ENCODE data around the gene HFE.
A peak's percentile ranks its signal among the peaks of the same experiment; 100 is the strongest.
"Not testable (repeated sequence)": the region's sequence is repeated elsewhere in the genome, so short reads cannot be mapped to it uniquely, and the experiment has no call there.

HFE gene

DNA sequence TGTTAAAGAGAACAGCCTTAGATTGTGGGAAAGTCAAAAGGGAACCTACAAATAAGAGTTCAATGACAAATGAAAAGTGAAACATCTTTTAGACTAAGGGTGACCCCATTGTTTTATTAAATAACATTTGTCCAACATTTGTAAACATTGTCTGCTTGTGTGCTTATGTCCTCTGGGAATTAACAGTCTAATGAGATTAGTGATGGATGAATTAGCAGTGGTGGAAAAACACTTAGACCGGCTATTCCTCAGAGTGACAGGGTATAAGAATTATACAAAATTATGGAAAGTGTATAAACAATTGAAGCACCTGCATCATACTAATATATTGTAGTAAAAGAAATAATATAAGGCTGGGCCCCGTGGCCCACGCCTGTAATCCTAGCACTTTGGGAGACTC is 29.3 kb upstream of the HFE start:
- no peak for TF ChIP-seq Cebpa-rat (IDR thresholded peaks at IDR 0.05)
- peak overlapping the region in 10 of 11 experiments; percentile 20 to 93 (median 84); a peak in 14 of 22 replicates for H3K4me2 ChIP-seq
- H3K9ac ChIP-seq, result peak overlapping the region in 4 of 11 experiments; percentile 21 to 98 (median 96); a peak in 5 of 22 replicates
- no peaks in the 10 kb centered on the region for H3K9me3 ChIP-seq (replicated peaks in 1 of 11)
- H3K27me3 ChIP-seq, result no peaks in the 10 kb centered on the region
- no peak overlapping the region for H3K4me3 ChIP-seq
- peak overlapping the region in 9 of 11 experiments; percentile 89 to 99 (median 96); a peak in 15 of 22 replicates for H3K27ac ChIP-seq
- peaks cover 0 to 8% (median 0%) of the 10 kb centered on the region in 11 experiments; a peak in 6 of 22 replicates for H4K20me1 ChIP-seq
- no peaks in the 10 kb centered on the region for H3K36me3 ChIP-seq
- peaks cover 27 to 53% (median 31%) of the 10 kb centered on the region in 10 experiments for H3K4me1 ChIP-seq

DNA sequence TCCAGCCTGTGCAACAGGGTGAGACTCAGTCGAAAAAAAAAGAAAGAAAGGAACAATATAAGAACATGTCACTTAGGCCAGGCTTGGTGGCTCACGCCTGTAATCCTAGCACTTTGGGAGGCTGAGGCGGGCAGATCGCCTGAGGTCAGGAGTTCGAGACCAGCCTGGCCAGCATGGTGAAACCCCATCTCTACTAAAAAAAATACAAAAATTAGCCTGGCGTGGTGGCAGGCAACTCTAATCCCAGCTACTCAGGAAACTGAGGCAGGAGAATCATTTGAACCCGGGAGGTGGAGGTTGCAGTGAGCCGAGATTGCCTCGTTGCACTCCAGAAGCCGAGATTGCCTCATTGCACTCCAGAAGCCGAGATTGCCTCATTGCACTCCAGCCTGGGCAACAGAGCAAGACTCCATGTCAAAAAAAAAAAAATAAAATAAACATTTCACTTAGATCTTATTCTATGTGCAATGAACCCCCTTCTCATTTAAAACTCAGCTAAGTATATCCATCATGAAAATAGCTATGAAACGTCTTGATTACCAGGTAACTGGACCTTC is 28.7 kb upstream of the HFE start:
- not testable (repeated sequence) for H3K9me3 ChIP-seq (replicated peaks in 1 of 11); H3K4me3 ChIP-seq; H3K27me3 ChIP-seq; H3K36me3 ChIP-seq; H4K20me1 ChIP-seq
- peak overlapping the region in 9 of 11 experiments; percentile 89 to 99 (median 96); a peak in 12 of 22 replicates for H3K27ac ChIP-seq
- peak overlapping the region in 9 of 11 experiments; percentile 20 to 93 (median 85); a peak in 7 of 22 replicates for H3K4me2 ChIP-seq
- peaks cover 22 to 47% (median 25%) of the 10 kb centered on the region in 10 experiments for H3K4me1 ChIP-seq
- H3K9ac ChIP-seq, result peak overlapping the region in 2 of 11 experiments; percentile 96 to 98; a peak in 2 of 22 replicates

DNA sequence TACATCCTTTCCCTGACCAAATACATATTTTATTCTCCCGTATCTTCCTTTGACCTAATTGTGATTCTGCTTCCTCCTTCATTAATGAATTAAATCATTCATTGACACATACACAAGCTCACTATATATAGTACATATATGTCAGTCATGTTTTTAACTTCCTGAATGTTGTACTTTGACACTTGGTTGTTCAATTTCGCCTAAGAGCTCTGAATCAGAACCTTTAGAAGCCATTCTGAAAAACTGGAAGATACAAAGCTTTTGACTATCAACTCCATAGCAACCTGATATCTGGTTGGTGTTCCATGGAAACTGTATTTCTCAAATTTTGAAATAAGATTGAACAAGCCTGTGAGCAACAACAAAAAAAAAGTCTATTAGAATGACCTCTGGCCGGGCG is 27.3 kb upstream of the HFE start:
- peaks cover 15 to 41% (median 18%) of the 10 kb centered on the region in 10 experiments for H3K4me1 ChIP-seq
- peak overlapping the region in 10 of 11 experiments; percentile 3 to 73 (median 34); a peak in 14 of 22 replicates for H3K4me2 ChIP-seq
- H3K27me3 ChIP-seq, result no peaks in the 10 kb centered on the region
- H3K9ac ChIP-seq, result peak overlapping the region in 3 of 11 experiments; percentile 1 to 24 (median 18); a peak in 3 of 22 replicates
- TF ChIP-seq Cebpa-rat (IDR thresholded peaks at IDR 0.05), result no peak
- peak overlapping the region in 7 of 11 experiments; percentile 22 to 73 (median 38); a peak in 10 of 22 replicates for H3K27ac ChIP-seq
- no peaks in the 10 kb centered on the region for H3K36me3 ChIP-seq
- no peak overlapping the region for H3K4me3 ChIP-seq
- H4K20me1 ChIP-seq, result peaks cover 0 to 8% (median 0%) of the 10 kb centered on the region in 11 experiments; a peak in 6 of 22 replicates
- no peaks in the 10 kb centered on the region for H3K9me3 ChIP-seq (replicated peaks in 1 of 11)

DNA sequence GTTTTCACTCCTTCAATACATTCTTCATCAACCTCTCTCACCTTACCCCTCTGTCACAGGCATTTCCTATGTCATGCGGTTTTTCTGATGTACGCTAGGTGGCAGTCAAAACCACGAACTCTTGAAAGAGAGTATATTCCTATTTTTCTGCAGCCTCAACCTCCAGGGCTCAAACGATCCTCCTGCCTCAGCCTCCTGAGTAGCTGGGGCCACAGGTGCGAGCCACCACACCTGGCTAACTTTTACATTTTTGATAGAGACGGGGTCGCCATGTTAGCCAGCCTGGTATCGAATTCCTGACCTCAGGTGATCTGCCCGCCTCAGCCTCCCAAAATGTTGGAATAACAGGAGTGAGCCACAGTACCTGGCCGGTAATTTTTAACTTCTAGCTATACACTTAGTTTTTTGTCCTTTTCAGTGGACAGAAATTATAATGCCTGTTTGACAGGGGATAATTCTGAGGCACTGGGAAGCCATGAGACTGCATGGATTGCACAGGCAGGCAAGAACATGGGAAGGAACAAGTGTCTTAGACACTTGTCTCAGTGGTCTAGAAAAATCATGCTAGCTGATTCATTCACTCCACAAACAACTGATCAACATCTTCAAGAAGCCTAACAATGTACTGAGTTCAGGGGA is 22.5 kb upstream of the HFE start:
- TF ChIP-seq Cebpa-rat (IDR thresholded peaks at IDR 0.05), result no peak
- no peak overlapping the region for H3K4me3 ChIP-seq
- H4K20me1 ChIP-seq, result no peaks in the 10 kb centered on the region
- H3K27ac ChIP-seq, result no peak overlapping the region
- no peaks in the 10 kb centered on the region for H3K36me3 ChIP-seq
- peaks cover 0 to 30% (median 19%) of the 10 kb centered on the region in 10 experiments; a peak in 14 of 20 replicates for H3K4me1 ChIP-seq
- H3K9ac ChIP-seq, result no peak overlapping the region
- H3K9me3 ChIP-seq (replicated peaks in 1 of 11), result no peaks in the 10 kb centered on the region
- no peaks in the 10 kb centered on the region for H3K27me3 ChIP-seq
- H3K4me2 ChIP-seq, result no peak overlapping the region

DNA sequence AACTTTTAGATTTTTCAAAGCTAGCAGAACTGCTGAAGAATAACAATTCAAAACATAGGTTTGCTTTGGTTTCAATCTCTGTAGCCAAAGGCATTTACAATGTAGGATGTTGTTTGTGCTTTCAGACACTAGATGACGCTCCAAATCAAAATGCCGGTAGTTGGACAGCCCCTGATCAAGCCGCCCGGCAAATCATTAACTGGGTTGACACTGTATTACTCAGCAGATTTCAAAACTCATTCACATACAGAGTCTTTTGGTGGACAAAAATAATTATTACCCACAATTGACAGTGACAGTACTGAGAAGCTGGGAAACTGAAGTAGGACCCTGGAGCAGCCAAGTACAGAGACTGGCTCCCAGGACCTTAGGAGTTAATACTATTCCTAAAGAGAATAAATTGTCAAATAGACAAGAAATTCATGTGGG is 21.3 kb upstream of the HFE start:
- Histone ChIP-seq H3K4me1 (peaks cover 0 to 20% (median 8%) of the 10 kb centered on the region in 10 experiments; a peak in 12 of 20 replicates), H3K9ac (peak overlapping the region in 6 of 11 experiments; percentile 14 to 39 (median 31); a peak in 6 of 22 replicates), H3K9me3 (replicated peaks in 1 of 11) (no peaks in the 10 kb centered on the region)

DNA sequence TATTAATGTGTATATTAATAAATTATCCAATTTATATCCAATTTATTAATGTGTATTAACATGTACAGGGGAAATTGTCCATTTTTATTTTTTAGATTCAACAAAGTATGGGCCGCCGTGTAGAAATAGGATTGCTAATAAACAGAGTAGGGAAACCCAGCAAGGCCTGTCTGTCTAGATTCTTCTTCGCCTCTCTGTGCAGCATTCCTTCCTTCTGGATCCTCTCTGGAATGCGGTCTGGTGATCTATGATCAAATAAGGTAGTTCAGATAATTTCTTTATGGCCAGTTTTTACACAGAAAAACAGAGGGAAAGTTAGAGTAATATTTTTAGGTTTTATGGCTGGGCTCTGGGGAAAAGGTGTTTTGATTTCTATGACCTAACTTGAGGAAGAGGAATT is 19.9 kb upstream of the HFE start:
- H3K4me2 ChIP-seq, result no peak overlapping the region
- no peak overlapping the region for H3K4me3 ChIP-seq
- no peaks in the 10 kb centered on the region for H3K36me3 ChIP-seq
- H4K20me1 ChIP-seq, result no peaks in the 10 kb centered on the region
- H3K27ac ChIP-seq, result no peak overlapping the region
- no peaks in the 10 kb centered on the region for H3K9me3 ChIP-seq (replicated peaks in 1 of 11)
- H3K27me3 ChIP-seq, result no peaks in the 10 kb centered on the region
- peaks cover 0 to 21% (median 7%) of the 10 kb centered on the region in 10 experiments; a peak in 10 of 20 replicates for H3K4me1 ChIP-seq
- no peak overlapping the region for H3K9ac ChIP-seq
- TF ChIP-seq Cebpa-rat (IDR thresholded peaks at IDR 0.05), result no peak

More for the DNA sequence above, 21.3 kb upstream of the HFE start:
- Histone ChIP-seq H3K36me3 (no peaks in the 10 kb centered on the region), H3K27me3 (no peaks in the 10 kb centered on the region), H3K27ac (peak overlapping the region in 8 of 11 experiments; percentile 1 to 56 (median 47); a peak in 11 of 22 replicates), H3K4me2 (peak overlapping the region in 8 of 11 experiments; percentile 8 to 72 (median 43); a peak in 9 of 22 replicates), H4K20me1 (no peaks in the 10 kb centered on the region), H3K4me3 (no peak overlapping the region)
- no peak for TF ChIP-seq Cebpa-rat (IDR thresholded peaks at IDR 0.05)

DNA sequence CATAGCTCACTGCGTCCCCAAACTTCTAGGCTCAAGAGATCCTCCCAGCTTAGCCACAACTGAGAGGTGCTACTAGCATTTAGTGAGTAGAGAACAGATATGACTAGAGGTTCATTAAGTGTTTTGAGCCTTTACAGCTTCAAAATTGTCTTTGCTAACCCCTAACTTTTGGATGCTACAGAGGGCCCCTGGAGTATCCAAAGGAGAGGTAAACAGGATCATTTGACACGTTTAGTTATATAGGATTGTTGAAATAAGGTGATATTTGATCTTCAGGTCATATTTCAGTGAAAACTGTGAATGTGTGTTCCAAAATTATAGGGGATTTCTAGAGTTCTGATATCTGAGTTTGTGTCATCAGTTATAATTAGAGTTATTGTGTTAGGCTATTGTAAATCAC is 19.2 kb upstream of the HFE start:
- Histone ChIP-seq H3K36me3 (no peaks in the 10 kb centered on the region), H3K9me3 (replicated peaks in 1 of 11) (no peaks in the 10 kb centered on the region), H3K27me3 (no peaks in the 10 kb centered on the region), H3K9ac (no peak overlapping the region), H3K4me2 (no peak overlapping the region), H3K4me3 (no peak overlapping the region), H3K27ac (no peak overlapping the region), H4K20me1 (no peaks in the 10 kb centered on the region), H3K4me1 (peaks cover 0 to 21% (median 7%) of the 10 kb centered on the region in 10 experiments; a peak in 10 of 20 replicates)
- no peak for TF ChIP-seq Cebpa-rat (IDR thresholded peaks at IDR 0.05)

DNA sequence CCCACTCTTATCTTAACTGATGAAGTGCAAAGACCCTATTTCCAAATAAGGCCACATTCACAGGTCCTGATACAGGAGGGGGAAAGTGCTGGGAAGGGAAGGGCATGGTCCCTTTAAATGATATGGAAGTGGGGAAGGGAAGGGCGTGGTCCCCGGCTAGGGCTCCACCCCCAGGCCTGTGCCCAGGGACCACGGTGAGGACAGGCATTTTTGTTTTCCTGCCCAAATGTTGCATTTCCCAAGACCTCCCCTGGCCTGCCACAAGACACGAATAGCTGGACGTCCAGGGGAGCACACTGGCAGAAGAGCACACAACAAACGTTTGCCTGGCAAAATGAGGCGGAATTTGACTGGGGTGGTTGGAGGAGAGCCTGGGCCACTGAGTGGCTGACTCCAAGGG is 16.1 kb upstream of the HFE start:
- Histone ChIP-seq H3K27ac (no peak overlapping the region), H3K27me3 (no peaks in the 10 kb centered on the region), H3K36me3 (no peaks in the 10 kb centered on the region), H3K9ac (no peak overlapping the region), H3K4me3 (no peak overlapping the region), H4K20me1 (no peaks in the 10 kb centered on the region), H3K4me2 (peak overlapping the region in 4 of 11 experiments; percentile 28 to 43 (median 32); a peak in 6 of 22 replicates), H3K9me3 (replicated peaks in 1 of 11) (no peaks in the 10 kb centered on the region), H3K4me1 (peaks cover 0 to 13% (median 5%) of the 10 kb centered on the region in 10 experiments; a peak in 11 of 20 replicates)
- TF ChIP-seq Cebpa-rat (IDR thresholded peaks at IDR 0.05), result no peak

DNA sequence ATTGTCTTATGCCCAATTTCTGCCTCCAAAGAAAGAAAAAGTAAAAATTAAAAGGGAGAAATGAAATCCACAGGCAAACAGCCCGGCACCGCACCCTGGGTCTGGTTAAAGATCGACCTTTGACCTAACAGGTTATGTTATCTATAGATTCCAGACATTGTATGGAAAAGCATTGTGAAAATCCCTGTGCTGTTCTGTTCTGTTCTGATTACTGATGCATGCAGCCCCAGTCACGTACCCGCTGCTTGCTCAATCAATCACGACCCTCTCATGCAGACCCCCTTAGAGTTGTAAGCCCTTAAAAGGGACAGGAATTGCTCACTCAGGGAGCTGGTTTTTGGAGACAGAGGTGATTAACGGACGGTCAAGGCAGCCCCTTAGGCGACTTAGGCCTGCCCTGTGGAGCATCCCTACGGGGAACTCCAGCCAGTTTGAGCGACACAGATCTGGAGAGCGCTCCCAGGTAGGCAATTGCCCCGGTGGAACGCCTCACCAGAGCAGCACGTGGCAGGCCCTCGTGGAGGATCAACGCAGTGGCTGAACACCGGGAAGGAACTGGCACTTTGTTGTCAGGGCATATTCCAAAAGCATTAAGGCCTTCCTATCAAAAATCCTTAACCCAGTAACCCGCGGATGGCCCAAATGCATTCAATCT is 12.0 kb upstream of the HFE start:
- Histone ChIP-seq H3K27me3 (no peaks in the 10 kb centered on the region), H3K9me3 (replicated peaks in 1 of 11) (peaks cover 15 to 26% (median 18%) of the 10 kb centered on the region in 11 experiments; a peak in 21 of 22 replicates), H4K20me1 (no peaks in the 10 kb centered on the region), H3K9ac (no peak overlapping the region), H3K4me1 (peaks cover 0 to 7% (median 0%) of the 10 kb centered on the region in 10 experiments; a peak in 3 of 20 replicates), H3K27ac (no peak overlapping the region), H3K4me3 (no peak overlapping the region), H3K4me2 (no peak overlapping the region), H3K36me3 (no peaks in the 10 kb centered on the region)
- no peak for TF ChIP-seq Cebpa-rat (IDR thresholded peaks at IDR 0.05)

DNA sequence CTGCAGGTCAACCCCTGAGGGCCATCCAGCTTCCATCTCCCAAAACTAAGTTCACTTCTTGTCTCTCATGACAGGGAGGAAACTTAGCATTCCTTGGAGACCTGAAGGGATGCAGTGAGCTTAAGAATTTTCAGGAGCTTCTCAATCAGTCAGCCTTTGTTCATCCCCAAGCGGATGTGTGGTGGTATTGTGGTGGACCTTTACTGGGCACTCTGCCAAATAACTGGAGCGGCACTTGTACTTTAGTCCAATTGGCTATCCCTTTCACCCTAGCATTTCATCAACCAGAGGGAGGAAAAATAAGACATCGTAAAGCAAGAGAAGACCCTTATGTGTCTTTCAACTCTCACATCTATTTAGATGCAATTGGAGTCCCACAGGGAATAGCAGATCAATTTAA is 9.2 kb upstream of the HFE start:
- H3K4me2 ChIP-seq, result not testable (repeated sequence)

DNA sequence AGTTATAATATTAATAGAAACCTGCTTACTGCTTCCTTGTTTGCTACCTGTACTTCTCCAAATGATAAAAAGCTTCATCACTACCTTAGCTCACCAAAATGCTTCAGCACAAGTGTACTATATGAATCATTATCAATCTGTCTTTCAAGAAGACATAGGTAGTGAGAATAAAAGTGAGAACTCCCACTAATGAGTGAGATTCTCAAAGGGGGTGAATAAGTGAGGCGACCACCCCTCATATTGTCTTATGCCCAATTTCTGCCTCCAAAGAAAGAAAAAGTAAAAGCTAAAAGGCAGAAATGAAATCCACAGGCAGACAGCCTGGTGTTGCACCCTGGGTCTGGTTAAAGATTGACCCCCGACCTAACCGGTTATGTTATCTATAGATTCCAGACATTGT is 6.1 kb upstream of the HFE start:
- H4K20me1 ChIP-seq, H3K27ac ChIP-seq, H3K4me2 ChIP-seq, H3K4me3 ChIP-seq, H3K9ac ChIP-seq, H3K27me3 ChIP-seq, H3K36me3 ChIP-seq: not testable (repeated sequence)
- H3K9me3 ChIP-seq (replicated peaks in 1 of 11), result peaks cover 49 to 69% (median 53%) of the 10 kb centered on the region in 11 experiments
- peaks cover 0 to 10% (median 0%) of the 10 kb centered on the region in 10 experiments; a peak in 2 of 20 replicates for H3K4me1 ChIP-seq

More for the DNA sequence above, 9.2 kb upstream of the HFE start:
- H3K9ac ChIP-seq, H3K27ac ChIP-seq, H3K4me3 ChIP-seq, H3K27me3 ChIP-seq, H4K20me1 ChIP-seq, H3K36me3 ChIP-seq: not testable (repeated sequence)
- Histone ChIP-seq H3K4me1 (peaks cover 0 to 10% (median 0%) of the 10 kb centered on the region in 10 experiments; a peak in 3 of 20 replicates), H3K9me3 (replicated peaks in 1 of 11) (peaks cover 43 to 55% (median 47%) of the 10 kb centered on the region in 11 experiments)
